Activated CD8-positive, alpha-beta memory T cell treated with anti-CD3 and anti-CD28 coated beads for 1 hour (primary cell): ENCODE measurements around the gene DNAJC6.
"Not testable (repeated sequence)": the region's sequence is repeated elsewhere in the genome, so short reads cannot be mapped to it uniquely, and the experiment has no call there.

ENCODE experiments used
- DNase-seq, 2 donors: peaks; one replicate each; pipeline ENCODE4 v3.0.0-alpha.2; 2020; ENCODE audit warnings: low read depth in 1 of 2; ENCODE audit errors: extremely low read depth in 1 of 2

Gene DNAJC6

GRCh38 chr1:65355031-65355712 lies 45.8 kb downstream of the DNAJC6 start:
- no peak for DNase-seq

- no peak for DNase-seq
These were observed 48.1 kb downstream of the DNAJC6 start for GRCh38 chr1:65357291-65357960.

GRCh38 chr1:65359888-65360287 lies 50.5 kb downstream of the DNAJC6 start:
- no peak for DNase-seq

GRCh38 chr1:65360648-65361047 lies 51.3 kb downstream of the DNAJC6 start:
- no peak for DNase-seq

GRCh38 chr1:65362545-65362944 lies 53.2 kb downstream of the DNAJC6 start:
- DNase-seq = no peak

GRCh38 chr1:65363484-65363883 lies 54.1 kb downstream of the DNAJC6 start:
- no peak for DNase-seq

GRCh38 chr1:65368403-65368802 lies 59.1 kb downstream of the DNAJC6 start:
- no peak for DNase-seq

- no peak for DNase-seq
These were observed 62.2 kb downstream of the DNAJC6 start for GRCh38 chr1:65371544-65371943.

- DNase-seq = no peak
These were observed 63.2 kb downstream of the DNAJC6 start for GRCh38 chr1:65372557-65372956.

- no peak for DNase-seq
These were observed 68.3 kb downstream of the DNAJC6 start for GRCh38 chr1:65377496-65378246.

- DNase-seq = no peak
These were observed 69.1 kb downstream of the DNAJC6 start for GRCh38 chr1:65378247-65378946.

- DNase-seq = not testable (repeated sequence)
These were observed 75.1 kb downstream of the DNAJC6 start for GRCh38 chr1:65384426-65384825.

GRCh38 chr1:65386439-65386838 lies 77.1 kb downstream of the DNAJC6 start:
- no peak for DNase-seq

- DNase-seq = no peak
These were observed 78.5 kb downstream of the DNAJC6 start for GRCh38 chr1:65387821-65388220.

GRCh38 chr1:65388908-65389695 lies 79.8 kb downstream of the DNAJC6 start:
- no peak for DNase-seq

- DNase-seq = no peak
These were observed 83.2 kb downstream of the DNAJC6 start for GRCh38 chr1:65392497-65392896.

GRCh38 chr1:65393347-65393746 lies 84.0 kb downstream of the DNAJC6 start:
- no peak for DNase-seq

GRCh38 chr1:65393928-65394327 lies 84.6 kb downstream of the DNAJC6 start:
- no peak for DNase-seq

GRCh38 chr1:65395887-65396612 lies 86.7 kb downstream of the DNAJC6 start:
- no peak for DNase-seq

- no peak for DNase-seq
These were observed 88.7 kb downstream of the DNAJC6 start for GRCh38 chr1:65398083-65398482.
